Ishikawa (cell line): ENCODE results near the gene COL20A1.

Experiments
- CEBPB ChIP-seq: IDR thresholded peaks from 2 replicates; pipeline ENCODE4 v1.6.1; 2012
- CREB1 ChIP-seq: IDR thresholded peaks from 2 replicates; pipeline ENCODE4 v1.6.1; 2012; ENCODE audit warnings: low read depth
- EGR1 ChIP-seq: IDR thresholded peaks from 2 replicates; pipeline ENCODE4 v1.6.1; 2012
- EP300 ChIP-seq: IDR thresholded peaks from 2 replicates; pipeline ENCODE4 v1.6.1; 2012; ENCODE audit warnings: borderline replicate concordance
- FOXM1 ChIP-seq: IDR thresholded peaks from 2 replicates; pipeline ENCODE4 v1.6.1; 2012; ENCODE audit warnings: low read depth, borderline replicate concordance
- MAX ChIP-seq: IDR thresholded peaks from 2 replicates; pipeline ENCODE4 v1.6.1; 2012
- NFIC ChIP-seq: IDR thresholded peaks from 2 replicates; pipeline ENCODE4 v1.6.1; 2012
- RAD21 ChIP-seq: IDR thresholded peaks from 2 replicates; pipeline ENCODE4 v1.6.1; 2012; ENCODE audit warnings: low read depth
- REST ChIP-seq: IDR thresholded peaks from 2 replicates; pipeline ENCODE4 v1.6.1; 2012; ENCODE audit warnings: low read depth, mild to moderate bottlenecking
- TAF1 ChIP-seq: IDR thresholded peaks from 2 replicates; pipeline ENCODE4 v1.6.1; 2012; ENCODE audit warnings: low read depth, mild to moderate bottlenecking
- TCF12 ChIP-seq: IDR thresholded peaks from 2 replicates; pipeline ENCODE4 v1.6.1; 2012; ENCODE audit warnings: low read depth
- USF1 ChIP-seq: IDR thresholded peaks from 2 replicates; pipeline ENCODE4 v1.6.1; 2012
- YY1 ChIP-seq: IDR thresholded peaks from 2 replicates; pipeline ENCODE4 v1.6.1; 2012; ENCODE audit warnings: low read depth
- ZBTB7A ChIP-seq: IDR thresholded peaks from 2 replicates; pipeline ENCODE4 v1.6.1; 2012; ENCODE audit warnings: low read depth

GRCh38 chr20:63270606-63271325 lies 22.2 kb upstream of the COL20A1 start:
- TF ChIP-seq TCF12 (no peak), MAX (no peak), RAD21 (no peak), USF1 (no peak), TAF1 (no peak), NFIC (no peak), REST (no peak), FOXM1 (no peak), EP300 (no peak), YY1 (no peak), CREB1 (no peak), CEBPB (no peak), EGR1 (no peak), ZBTB7A (no peak)
